HepG2 (cell line): ENCODE results near the gene SYNGR2. TPM values are rescaled to one million over a fixed set of nuclear protein-coding genes. Genes with fewer than 3 reads are reported as not detected.

Source experiments
- ARNT2 ChIP-seq: sonication (generic); formaldehyde crosslinking; IDR thresholded peaks from 2 replicates; pipeline ENCODE4 v1.8.0; 2022; ENCODE audit warnings: mild to moderate bottlenecking, low read depth, missing genetic modification reagents, moderate library complexity
- ASH2L ChIP-seq: fragments of 300-600, 200-600 bp; sonication (generic); IDR thresholded peaks from 2 replicates; pipeline ENCODE4 v1.7.0; 2017; ENCODE audit warnings: low read depth, mild to moderate bottlenecking, moderate library complexity, mixed read lengths, low read length; ENCODE audit not compliant: insufficient read length
- FIP1L1 ChIP-seq: fragments of 200-400 bp; formaldehyde crosslinking; IDR thresholded peaks from 2 replicates; pipeline ENCODE4 v1.6.1; 2018; ENCODE audit warnings: low read depth, mild to moderate bottlenecking, low read length, moderate library complexity, borderline replicate concordance; ENCODE audit not compliant: insufficient read depth
- FOSL2 ChIP-seq: sonication (generic); formaldehyde crosslinking; IDR thresholded peaks from 2 replicates; pipeline ENCODE4 v1.4.0; 2020; ENCODE audit warnings: missing genetic modification reagents
- HMG20B ChIP-seq: conservative IDR thresholded peaks from 2 replicates; pipeline ENCODE4 v1.6.1; 2016; ENCODE audit warnings: missing genetic modification reagents, missing compliant biosample characterization
- HNF4A ChIP-seq: sonication (generic); formaldehyde crosslinking; IDR thresholded peaks from 2 replicates; pipeline ENCODE4 v1.4.0; 2020; ENCODE audit warnings: missing genetic modification reagents
- HNRNPK ChIP-seq: fragments of 200-400 bp; formaldehyde crosslinking; IDR thresholded peaks from 2 replicates; pipeline ENCODE4 v1.6.1; 2018; ENCODE audit warnings: low read length, low read depth, moderate library complexity, mild to moderate bottlenecking; ENCODE audit not compliant: poor library complexity, severe bottlenecking
- JDP2 ChIP-seq: sonication (generic); formaldehyde crosslinking; IDR thresholded peaks from 2 replicates; pipeline ENCODE4 v1.8.1; 2022; ENCODE audit warnings: missing genetic modification reagents, borderline replicate concordance
- MAZ ChIP-seq, 2 experiments: sonication (generic) in 1 of 2; formaldehyde crosslinking in 1 of 2; IDR thresholded peaks; 2 replicates each; pipeline versions ENCODE4 v1.5.0 to v1.6.1; 2012 to 2020; ENCODE audit warnings: low read depth in 2 of 2, mild to moderate bottlenecking in 2 of 2, borderline replicate concordance in 1 of 2, improper control_type of control experiment in 1 of 2, low read length in 1 of 2, missing genetic modification reagents in 1 of 2, moderate library complexity in 1 of 2
- NFIC ChIP-seq: IDR thresholded peaks from 2 replicates; pipeline ENCODE4 v1.6.1; 2012; ENCODE audit warnings: mild to moderate bottlenecking, low read length, inconsistent platforms
- NFRKB ChIP-seq: fragments of 450-650 bp; IDR thresholded peaks from 2 replicates; pipeline ENCODE4 v1.6.1; 2017
- NFYB ChIP-seq: sonication (generic); formaldehyde crosslinking; IDR thresholded peaks from 2 replicates; pipeline ENCODE4 v1.4.0; 2020; ENCODE audit warnings: missing genetic modification reagents
- SPEN ChIP-seq: sonication (generic); formaldehyde crosslinking; IDR thresholded peaks from 2 replicates; pipeline ENCODE4 v1.5.1; 2020; ENCODE audit warnings: low read depth, mild to moderate bottlenecking, missing genetic modification reagents
- TCF12 ChIP-seq, 2 experiments: fragments of 450-650 bp in 1 of 2; sonication (generic) in 1 of 2; formaldehyde crosslinking in 1 of 2; IDR thresholded peaks; 2 replicates each; pipeline versions ENCODE4 v1.6.1 to v1.8.0; 2017 to 2022; ENCODE audit warnings: antibody characterized with exemption in 1 of 2, mild to moderate bottlenecking in 1 of 2, missing genetic modification reagents in 1 of 2, moderate library complexity in 1 of 2
- TRIM24 ChIP-seq: sonication (generic); formaldehyde crosslinking; IDR thresholded peaks from 2 replicates; pipeline ENCODE4 v1.8.0; 2022; ENCODE audit warnings: mild to moderate bottlenecking, missing genetic modification reagents
- ZMAT3 ChIP-seq: sonication (generic); formaldehyde crosslinking; conservative IDR thresholded peaks from 2 replicates; pipeline ENCODE4 v1.7.0; 2021; ENCODE audit warnings: missing genetic modification reagents
- ZNF431 ChIP-seq: sonication (generic); formaldehyde crosslinking; IDR thresholded peaks from 2 replicates; pipeline ENCODE4 v1.9.0; 2022; ENCODE audit warnings: missing genetic modification reagents, low read depth, mild to moderate bottlenecking, borderline replicate concordance
- ZNF589 ChIP-seq: sonication (generic); formaldehyde crosslinking; conservative IDR thresholded peaks from 2 replicates; pipeline ENCODE4 v1.8.0; 2022; ENCODE audit warnings: mild to moderate bottlenecking, moderate library complexity, missing genetic modification reagents
- ZNF615 ChIP-seq: sonication (generic); formaldehyde crosslinking; IDR thresholded peaks from 2 replicates; pipeline ENCODE4 v1.5.0; 2020; ENCODE audit warnings: mild to moderate bottlenecking, missing genetic modification reagents, borderline replicate concordance
- ZNF839 ChIP-seq: sonication (generic); formaldehyde crosslinking; IDR thresholded peaks from 2 replicates; pipeline ENCODE4 v1.4.0; 2020; ENCODE audit warnings: missing genetic modification reagents, mild to moderate bottlenecking, borderline replicate concordance
- polyA plus RNA-seq, 8 experiments: library from polyadenylated mRNA; depleted of rRNA in 3 of 8; stranded (reverse) in 7 of 8; unstranded in 1 of 8; fragments of >200 nt; fragmentation: Illumina TruSeq in 4 of 8; extraction: Trizol in 4 of 8; gene quantifications; 2 replicates each; pipeline versions ENCODE4 v1.2.1 to v1.2.3, GENCODE V29; 2011 to 2016; ENCODE audit warnings: low read depth in 4 of 8, missing spikeins in 1 of 8, mixed read lengths in 1 of 8; ENCODE audit not compliant: insufficient read depth in 1 of 8
- total RNA-seq, 5 experiments: library from RNA; depleted of rRNA; stranded (reverse); fragments of >200 nt; fragmentation: Illumina TruSeq; extraction: Trizol; gene quantifications; 2 replicates each; pipeline ENCODE4 v1.2.3, GENCODE V29; 2016; ENCODE audit warnings: low read depth in 1 of 5
- TF ChIP-seq, protein P1 (sequence below): sonication (generic); formaldehyde crosslinking; IDR thresholded peaks from 2 replicates; pipeline ENCODE4 v1.4.0; 2020; ENCODE audit warnings: mild to moderate bottlenecking, missing genetic modification reagents
- TF ChIP-seq, protein P2 (sequence below): sonication (generic); formaldehyde crosslinking; IDR thresholded peaks from 2 replicates; pipeline ENCODE4 v1.5.1; 2020; ENCODE audit warnings: missing genetic modification reagents, mild to moderate bottlenecking, borderline replicate concordance

SYNGR2 gene
- total and polyA plus RNA-seq, 2 of the 13 experiments (the other 11 are each of a cell fraction or from before 2014, with no cell fraction given): 46.7 to 170 TPM

DNA sequence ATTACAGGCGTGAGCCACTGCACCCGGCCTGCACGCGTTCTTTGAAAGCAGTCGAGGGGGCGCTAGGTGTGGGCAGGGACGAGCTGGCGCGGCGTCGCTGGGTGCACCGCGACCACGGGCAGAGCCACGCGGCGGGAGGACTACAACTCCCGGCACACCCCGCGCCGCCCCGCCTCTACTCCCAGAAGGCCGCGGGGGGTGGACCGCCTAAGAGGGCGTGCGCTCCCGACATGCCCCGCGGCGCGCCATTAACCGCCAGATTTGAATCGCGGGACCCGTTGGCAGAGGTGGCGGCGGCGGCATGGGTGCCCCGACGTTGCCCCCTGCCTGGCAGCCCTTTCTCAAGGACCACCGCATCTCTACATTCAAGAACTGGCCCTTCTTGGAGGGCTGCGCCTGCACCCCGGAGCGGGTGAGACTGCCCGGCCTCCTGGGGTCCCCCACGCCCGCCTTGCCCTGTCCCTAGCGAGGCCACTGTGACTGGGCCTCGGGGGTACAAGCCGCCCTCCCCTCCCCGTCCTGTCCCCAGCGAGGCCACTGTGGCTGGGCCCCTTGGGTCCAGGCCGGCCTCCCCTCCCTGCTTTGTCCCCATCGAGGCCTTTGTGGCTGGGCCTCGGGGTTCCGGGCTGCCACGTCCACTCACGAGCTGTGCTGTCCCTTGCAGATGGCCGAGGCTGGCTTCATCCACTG, 45.8 kb downstream of the SYNGR2 start, which contains the start of gene BIRC5 (continued):
- TF ChIP-seq ARNT2 (CRISPR knock-in tag) (peak; percentile 99), HNRNPK (peak; percentile 78), NFRKB (no peak), ZNF839 (no peak; the same call in 1 of the 2 replicates), TRIM24 (no peak), NFYB (CRISPR knock-in tag) (peak; percentile 54; the same call in 1 of the 2 replicates), FOSL2 (CRISPR knock-in tag) (no peak; the same call in 1 of the 2 replicates), ZNF615 (0 out of 2 replicates have a peak, but pooled peaks have one; percentile 46), NFIC (no peak), HMG20B (CRISPR knock-in tag) (no peak), FIP1L1 (no peak), TCF12 (IDR thresholded peaks at IDR 0.05) (no peak), TCF12 (CRISPR knock-in tag; IDR thresholded peaks at IDR 0.05) (peak; percentile 47; the same call in 1 of the 2 replicates), SPEN (CRISPR knock-in tag) (peak; percentile 97), MAZ (IDR thresholded peaks at IDR 0.05; ENCODE audit: borderline replicate concordance, low read depth, low read length) (peak; percentile 72; the same call in 1 of the 2 replicates), MAZ (CRISPR knock-in tag; IDR thresholded peaks at IDR 0.05; ENCODE audit: low read depth) (peak; percentile 86), ASH2L (no peak), ZNF589 (CRISPR knock-in tag) (peak; percentile 99), JDP2 (CRISPR knock-in tag) (peak; percentile 77; the same call in 1 of the 2 replicates), HNF4A (CRISPR knock-in tag) (peak; percentile 26; the same call in 1 of the 2 replicates), ZNF431 (CRISPR knock-in tag) (no peak), ZMAT3 (CRISPR knock-in tag) (0 out of 2 replicates have a peak, but pooled peaks have one; percentile 61)
- TF ChIP-seq, protein P1, sequence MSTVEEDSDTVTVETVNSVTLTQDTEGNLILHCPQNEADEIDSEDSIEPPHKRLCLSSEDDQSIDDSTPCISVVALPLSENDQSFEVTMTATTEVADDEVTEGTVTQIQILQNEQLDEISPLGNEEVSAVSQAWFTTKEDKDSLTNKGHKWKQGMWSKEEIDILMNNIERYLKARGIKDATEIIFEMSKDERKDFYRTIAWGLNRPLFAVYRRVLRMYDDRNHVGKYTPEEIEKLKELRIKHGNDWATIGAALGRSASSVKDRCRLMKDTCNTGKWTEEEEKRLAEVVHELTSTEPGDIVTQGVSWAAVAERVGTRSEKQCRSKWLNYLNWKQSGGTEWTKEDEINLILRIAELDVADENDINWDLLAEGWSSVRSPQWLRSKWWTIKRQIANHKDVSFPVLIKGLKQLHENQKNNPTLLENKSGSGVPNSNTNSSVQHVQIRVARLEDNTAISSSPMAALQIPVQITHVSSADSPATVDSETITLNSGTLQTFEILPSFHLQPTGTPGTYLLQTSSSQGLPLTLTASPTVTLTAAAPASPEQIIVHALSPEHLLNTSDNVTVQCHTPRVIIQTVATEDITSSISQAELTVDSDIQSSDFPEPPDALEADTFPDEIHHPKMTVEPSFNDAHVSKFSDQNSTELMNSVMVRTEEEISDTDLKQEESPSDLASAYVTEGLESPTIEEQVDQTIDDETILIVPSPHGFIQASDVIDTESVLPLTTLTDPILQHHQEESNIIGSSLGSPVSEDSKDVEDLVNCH (CRISPR knock-in tag): peak; percentile 90; the same call in 1 of the 2 replicates
- TF ChIP-seq, protein P2, sequence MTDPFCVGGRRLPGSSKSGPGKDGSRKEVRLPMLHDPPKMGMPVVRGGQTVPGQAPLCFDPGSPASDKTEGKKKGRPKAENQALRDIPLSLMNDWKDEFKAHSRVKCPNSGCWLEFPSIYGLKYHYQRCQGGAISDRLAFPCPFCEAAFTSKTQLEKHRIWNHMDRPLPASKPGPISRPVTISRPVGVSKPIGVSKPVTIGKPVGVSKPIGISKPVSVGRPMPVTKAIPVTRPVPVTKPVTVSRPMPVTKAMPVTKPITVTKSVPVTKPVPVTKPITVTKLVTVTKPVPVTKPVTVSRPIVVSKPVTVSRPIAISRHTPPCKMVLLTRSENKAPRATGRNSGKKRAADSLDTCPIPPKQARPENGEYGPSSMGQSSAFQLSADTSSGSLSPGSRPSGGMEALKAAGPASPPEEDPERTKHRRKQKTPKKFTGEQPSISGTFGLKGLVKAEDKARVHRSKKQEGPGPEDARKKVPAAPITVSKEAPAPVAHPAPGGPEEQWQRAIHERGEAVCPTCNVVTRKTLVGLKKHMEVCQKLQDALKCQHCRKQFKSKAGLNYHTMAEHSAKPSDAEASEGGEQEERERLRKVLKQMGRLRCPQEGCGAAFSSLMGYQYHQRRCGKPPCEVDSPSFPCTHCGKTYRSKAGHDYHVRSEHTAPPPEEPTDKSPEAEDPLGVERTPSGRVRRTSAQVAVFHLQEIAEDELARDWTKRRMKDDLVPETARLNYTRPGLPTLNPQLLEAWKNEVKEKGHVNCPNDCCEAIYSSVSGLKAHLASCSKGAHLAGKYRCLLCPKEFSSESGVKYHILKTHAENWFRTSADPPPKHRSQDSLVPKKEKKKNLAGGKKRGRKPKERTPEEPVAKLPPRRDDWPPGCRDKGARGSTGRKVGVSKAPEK (CRISPR knock-in tag): no peak
